DOHH2 (cell line): Measurements from ENCODE around the gene ARL5A.

Experiments used
- EZH2phosphoT487 ChIP-seq: fragments of 200-600 bp; sonication (generic); IDR thresholded peaks from 2 replicates; pipeline ENCODE4 v1.6.1; 2017; ENCODE audit warnings: borderline replicate concordance, mild to moderate bottlenecking, antibody characterized with exemption, low read length, moderate library complexity, mixed read lengths
- TF ChIP-seq, protein P1 (sequence below): fragments of 200-600 bp; sonication (generic); IDR thresholded peaks from one replicate; pipeline ENCODE4 v1.5.1; 2014; ENCODE audit warnings: antibody characterized with exemption, mild to moderate bottlenecking, low read depth, low read length; ENCODE audit not compliant: poor library complexity, severe bottlenecking

DNA sequence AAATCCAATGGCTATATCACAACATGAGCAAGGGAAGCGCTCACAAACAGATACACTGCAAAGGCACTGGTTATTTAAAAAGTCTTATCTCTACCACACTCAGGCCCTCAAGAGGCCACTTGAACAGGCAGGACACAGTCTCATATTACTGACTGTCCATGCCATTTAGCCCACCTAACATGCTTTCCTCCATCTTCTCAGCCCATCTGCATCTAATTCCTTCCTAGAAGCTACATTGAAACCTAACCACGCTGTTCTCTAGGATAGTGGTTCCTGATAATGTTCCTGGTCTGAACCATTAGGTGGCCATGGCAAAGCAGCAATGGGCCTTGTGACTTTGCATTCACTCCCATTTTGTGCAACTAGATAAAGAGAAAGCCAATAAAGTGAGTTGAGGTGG lies 71.4 kb downstream of the ARL5A start:
- TF ChIP-seq, protein P1, sequence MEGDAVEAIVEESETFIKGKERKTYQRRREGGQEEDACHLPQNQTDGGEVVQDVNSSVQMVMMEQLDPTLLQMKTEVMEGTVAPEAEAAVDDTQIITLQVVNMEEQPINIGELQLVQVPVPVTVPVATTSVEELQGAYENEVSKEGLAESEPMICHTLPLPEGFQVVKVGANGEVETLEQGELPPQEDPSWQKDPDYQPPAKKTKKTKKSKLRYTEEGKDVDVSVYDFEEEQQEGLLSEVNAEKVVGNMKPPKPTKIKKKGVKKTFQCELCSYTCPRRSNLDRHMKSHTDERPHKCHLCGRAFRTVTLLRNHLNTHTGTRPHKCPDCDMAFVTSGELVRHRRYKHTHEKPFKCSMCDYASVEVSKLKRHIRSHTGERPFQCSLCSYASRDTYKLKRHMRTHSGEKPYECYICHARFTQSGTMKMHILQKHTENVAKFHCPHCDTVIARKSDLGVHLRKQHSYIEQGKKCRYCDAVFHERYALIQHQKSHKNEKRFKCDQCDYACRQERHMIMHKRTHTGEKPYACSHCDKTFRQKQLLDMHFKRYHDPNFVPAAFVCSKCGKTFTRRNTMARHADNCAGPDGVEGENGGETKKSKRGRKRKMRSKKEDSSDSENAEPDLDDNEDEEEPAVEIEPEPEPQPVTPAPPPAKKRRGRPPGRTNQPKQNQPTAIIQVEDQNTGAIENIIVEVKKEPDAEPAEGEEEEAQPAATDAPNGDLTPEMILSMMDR: no peak
- no peak for TF ChIP-seq EZH2phosphoT487
